HG02610 (cell line): Measurements from ENCODE around the gene PM20D1.

ENCODE experiments used
- ATAC-seq: cut with Tn5 transposase; IDR thresholded peaks from one replicate; pipeline ENCODE4 v1.9.1; 2021; ENCODE audit warnings: mild to moderate bottlenecking, moderate library complexity; ENCODE audit not compliant: unreplicated experiment

PM20D1 gene

GRCh38 chr1:205809942-205810345 is 40.0 kb downstream of the PM20D1 start:
- ATAC-seq: no peak

DNA sequence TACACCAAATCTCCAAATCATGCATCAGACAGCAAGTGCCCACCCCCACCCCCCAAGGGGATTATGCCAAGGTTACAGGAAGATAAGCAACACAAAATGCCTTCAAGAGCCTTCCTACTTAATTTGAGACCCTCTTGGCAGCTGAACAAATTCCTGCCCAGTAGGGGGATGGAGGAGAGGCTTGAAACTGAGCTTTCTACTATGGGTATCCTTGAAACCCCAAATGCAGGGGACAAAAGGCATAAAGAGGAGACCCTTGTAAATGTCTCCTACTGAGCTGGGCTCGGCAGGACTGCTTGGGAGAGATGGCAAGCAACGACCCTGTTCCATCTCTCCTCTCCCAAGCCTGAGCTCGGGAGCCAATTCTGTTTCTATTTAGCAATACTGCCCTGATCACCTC is 40.5 kb downstream of the PM20D1 start:
- ATAC-seq: no peak

GRCh38 chr1:205805082-205805711 is 44.7 kb downstream of the PM20D1 start:
- no peak for ATAC-seq

- ATAC-seq: no peak
These were observed 45.3 kb downstream of the PM20D1 start for GRCh38 chr1:205804605-205805004.

DNA sequence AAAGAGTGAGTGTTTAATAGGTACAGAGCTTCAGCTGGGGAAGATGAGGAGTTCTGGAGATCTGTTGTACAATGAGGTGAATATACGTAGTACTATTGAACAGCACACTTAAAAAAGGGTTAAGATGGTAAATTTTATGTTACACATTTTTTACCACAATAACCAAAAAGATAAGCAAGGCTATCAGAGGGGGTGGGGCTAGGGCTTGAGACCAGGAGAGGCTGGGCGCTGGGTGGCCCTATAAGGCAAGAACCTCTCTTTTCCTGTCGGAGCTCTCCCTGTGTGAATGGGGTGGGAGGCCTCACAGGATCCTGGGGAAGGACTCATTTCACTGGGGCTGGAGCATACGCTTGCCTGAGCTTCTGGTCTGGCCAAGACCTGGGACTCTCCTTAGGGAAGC is 45.9 kb downstream of the PM20D1 start:
- ATAC-seq: no peak

GRCh38 chr1:205802060-205802459 is 47.9 kb downstream of the PM20D1 start:
- no peak for ATAC-seq

GRCh38 chr1:205800981-205801703 is 48.8 kb downstream of the PM20D1 start:
- no peak for ATAC-seq

- ATAC-seq: no peak
These were observed 49.5 kb downstream of the PM20D1 start for GRCh38 chr1:205800427-205800826.

- ATAC-seq: no peak
These were observed 51.4 kb downstream of the PM20D1 start for GRCh38 chr1:205798577-205798976.

- ATAC-seq: no peak
These were observed 52.8 kb downstream of the PM20D1 start for GRCh38 chr1:205797168-205797567.

GRCh38 chr1:205794011-205794730 is 55.8 kb downstream of the PM20D1 start:
- ATAC-seq: no peak

DNA sequence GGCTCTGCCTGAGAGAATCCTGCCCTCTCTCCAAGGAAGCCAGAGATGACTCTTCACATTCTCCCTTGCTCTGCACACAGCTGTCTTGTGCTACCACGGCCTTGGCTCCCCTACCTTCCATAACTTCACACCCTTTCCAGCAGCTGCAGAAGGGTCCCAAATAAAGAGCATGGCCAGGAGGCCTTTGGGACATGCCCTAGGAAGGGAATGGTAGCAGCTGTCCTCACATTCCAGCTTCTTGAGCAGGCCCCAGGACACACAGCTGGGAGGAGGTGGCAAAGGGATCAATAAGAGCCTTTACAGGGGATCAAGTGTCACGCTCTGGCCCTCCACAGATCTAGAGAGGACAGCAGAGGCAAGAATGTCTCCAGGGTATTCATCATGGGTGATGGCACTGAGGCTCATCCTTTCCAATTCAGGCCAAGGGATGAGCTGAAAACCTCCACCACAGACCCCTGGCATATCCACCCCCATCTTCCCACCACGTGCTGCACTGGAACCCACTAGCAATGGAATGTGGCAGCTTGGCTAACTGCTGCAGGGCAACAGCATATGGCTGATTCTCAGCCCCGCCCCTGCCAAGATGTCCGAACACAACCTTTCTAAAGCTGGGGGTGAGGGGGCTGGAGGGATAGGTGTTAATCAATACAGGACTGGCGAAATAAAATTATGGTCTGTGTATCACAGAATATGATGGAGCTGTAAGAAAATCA is 56.8 kb downstream of the PM20D1 start:
- ATAC-seq: no peak

DNA sequence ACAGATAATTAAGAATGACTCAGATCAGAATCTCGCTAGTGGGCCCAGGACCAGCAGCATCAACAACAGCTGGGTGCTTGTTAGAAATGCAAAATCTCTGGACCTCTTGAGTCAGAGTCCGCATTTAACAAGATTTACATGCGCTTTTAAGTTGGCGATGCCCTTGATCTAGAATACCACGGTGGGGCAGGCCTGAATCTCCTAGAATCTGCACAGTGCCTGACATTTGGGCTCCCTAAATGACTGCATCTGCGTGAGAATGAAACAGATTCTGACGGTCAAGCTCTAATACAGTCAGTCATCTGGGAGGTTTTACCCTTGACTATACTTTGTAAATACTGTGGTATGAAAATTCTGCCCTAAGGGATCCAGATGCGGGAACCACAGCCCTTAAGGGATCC is 57.5 kb downstream of the PM20D1 start:
- ATAC-seq: no peak

DNA sequence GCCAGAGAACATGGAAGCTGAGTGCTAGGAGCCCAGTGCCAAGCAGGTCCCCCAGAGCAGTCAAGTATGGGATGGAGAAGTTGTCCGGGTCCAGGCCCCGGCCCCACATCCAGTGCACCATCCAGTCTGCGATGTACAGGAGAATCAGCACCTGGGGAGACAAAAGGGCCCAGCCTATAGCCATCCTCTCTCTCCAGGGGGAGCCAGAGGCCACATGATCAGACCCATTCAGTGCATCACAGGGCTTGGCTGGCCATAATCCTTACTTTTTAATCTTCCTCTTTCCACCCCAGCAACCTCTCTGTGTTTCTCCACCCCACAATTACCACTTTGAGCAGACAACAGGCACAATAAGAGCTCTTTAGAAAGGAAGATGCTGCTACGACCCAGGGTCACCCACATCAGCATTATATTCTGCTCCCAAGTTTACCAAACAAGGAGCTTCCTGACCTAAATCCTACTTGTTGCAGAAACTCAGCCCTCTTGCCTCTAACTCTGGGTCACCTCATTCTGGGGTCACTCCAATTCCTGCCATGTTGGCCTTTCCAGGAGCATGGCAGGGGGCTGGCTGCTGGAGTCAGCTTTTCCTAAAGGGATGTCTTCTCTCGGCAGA is 58.3 kb downstream of the PM20D1 start:
- ATAC-seq: no peak

GRCh38 chr1:205787287-205787916 is 62.5 kb downstream of the PM20D1 start:
- no peak for ATAC-seq

DNA sequence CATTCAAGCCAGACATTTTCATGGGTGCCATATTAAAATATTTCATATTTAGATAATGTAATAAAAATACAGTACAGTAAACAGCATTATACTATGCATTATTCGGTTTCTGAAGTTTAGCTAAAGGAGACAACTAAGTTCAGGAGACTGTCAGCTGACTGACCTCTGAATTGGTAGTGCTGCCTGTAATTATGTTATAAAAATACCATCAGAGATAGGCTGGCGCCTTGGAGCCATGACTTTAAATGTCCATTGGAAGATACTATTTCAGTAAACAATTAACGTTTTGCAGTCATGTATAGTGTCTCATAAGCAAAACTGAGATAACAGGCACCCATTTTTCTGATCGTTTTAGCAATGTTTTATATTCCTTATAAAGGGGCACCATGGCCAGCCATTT is 63.3 kb downstream of the PM20D1 start:
- no peak for ATAC-seq

DNA sequence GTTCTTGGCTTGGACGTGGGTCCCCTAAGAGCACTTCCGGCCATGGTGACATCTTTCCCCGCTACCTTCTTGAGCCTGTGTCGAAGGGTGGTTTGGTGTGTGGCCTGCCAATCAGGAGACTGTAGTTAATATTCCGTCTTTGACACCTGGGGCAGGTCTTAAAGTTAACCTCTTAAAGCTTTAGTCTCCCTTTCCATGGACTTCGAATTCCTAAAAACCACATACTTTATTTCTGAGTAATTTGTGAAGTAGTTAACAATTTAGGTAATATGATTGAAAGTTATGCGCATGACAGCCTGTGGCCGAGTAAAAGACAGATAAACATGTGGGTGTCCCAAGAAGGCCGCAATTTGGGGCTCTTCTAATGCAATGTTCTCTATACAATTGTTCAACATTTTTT is 64.5 kb downstream of the PM20D1 start:
- no peak for ATAC-seq

DNA sequence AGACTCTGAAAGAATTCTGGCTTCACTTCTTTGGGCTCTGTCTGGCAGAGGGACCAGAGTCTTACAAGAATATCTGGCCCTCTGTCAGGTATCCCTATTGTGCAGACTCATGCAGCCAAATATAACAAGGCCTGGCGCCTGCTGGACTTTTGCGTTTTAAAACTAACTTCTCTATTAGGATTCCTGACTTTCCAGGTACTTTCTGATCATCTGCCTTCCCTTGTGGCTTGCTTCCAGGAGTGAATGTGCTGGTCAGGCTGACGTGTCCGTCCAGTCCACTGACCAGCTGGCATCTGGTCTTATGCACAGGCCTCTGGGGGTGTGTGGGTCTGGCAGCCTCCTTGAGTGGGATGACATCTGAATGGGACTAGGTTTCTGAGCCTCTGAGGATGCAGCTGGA is 66.0 kb downstream of the PM20D1 start:
- ATAC-seq: no peak

DNA sequence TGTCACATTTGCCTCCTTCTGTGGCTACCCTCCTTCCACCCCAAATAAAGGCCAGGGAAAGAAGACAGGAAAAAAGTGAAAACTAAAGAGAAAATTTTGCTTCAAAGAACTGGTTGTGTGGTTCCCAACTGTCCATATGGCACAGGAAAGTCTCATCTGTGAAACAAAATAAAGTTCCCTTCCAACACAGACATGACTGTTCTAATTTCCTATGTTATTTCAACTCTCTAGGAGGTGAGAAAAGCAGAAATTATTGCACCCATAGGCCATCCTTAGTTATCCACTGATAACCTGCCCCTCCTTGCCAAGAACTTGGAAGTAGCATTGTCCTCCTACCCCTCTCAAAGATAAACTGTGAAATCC is 66.5 kb downstream of the PM20D1 start:
- no peak for ATAC-seq

DNA sequence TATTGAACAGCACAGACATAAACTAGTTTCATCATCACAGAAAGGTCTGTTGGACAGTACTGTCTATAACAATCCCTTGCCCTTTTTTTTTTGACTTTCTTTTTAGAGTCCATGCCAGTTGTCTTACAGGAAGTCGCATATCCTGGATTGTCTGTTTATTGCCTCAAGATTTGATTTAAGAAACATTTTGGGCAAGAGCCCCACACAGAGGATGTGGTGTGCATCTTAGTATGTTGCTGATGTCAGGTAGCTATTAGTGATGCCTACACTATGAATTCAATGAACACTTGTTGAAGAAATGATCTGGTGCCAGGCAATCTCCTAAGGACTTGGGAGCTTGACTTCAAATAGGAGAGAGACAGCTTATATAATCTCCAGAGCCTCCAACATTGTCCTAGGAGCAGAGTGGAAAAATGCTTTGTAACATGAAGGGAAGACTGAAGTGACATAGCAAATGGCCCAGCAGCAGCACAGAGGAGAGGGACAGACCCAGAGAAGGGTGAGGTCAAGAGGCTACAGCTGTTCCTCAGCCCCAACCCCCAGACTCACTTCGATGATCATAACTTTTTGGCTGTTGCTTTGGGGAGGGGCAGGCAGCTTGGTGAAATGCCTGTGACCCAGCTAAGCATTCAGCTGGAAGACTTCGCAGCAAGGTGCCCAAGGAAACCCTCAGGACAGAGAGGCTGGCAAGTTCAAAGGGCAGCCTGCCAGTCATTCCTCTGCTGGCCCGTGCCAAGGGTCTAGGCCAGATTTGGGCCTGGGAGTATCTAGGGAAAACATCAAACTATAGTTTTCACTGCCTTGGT is 67.1 kb downstream of the PM20D1 start:
- no peak for ATAC-seq
